ENCODE data around the gene MYLK3. TPM values are rescaled to one million over a fixed set of nuclear protein-coding genes. Genes with fewer than 3 reads are reported as not detected.

MYLK3 gene
- total and polyA plus RNA-seq, 2 of the 4 experiments (the other 2 are of a cell fraction), result under 0.01 to 0.03 TPM

DNA sequence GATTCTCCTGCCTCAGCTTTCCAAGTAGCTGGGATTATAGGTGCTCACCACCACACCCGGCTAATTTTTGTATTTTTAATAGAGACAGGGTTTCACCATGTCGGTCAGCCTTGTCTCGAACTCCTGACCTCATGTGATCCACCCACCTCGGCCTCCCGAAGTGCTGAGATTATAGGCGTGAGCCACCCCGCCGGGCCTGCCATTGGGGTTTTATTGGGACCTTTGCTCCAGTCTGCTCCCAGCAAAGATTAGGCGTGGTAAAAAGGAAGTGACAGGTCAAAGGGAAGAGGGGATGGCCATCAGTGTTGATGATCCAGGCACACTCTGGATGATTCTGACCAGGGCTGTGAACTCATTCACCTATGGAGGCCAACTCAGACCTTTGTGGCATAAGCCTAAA lies 20.5 kb downstream of the MYLK3 start:
- no TSS peak for BruUV-seq (replicated peaks)
- in situ Hi-C loops (cut with MboI; ENCODE audit: low sequenced_read_pairs), result no loop called here

More for the DNA sequence above, 20.5 kb downstream of the MYLK3 start:
- DNase-seq (no peak), ATAC-seq (ENCODE audit: low read depth) (no peak)
- no peaks in the 10 kb centered on the region for H3K36me3 ChIP-seq (ENCODE audit: control insufficient read depth, insufficient read depth, low read length)
- no peak overlapping the region for H3K23ac ChIP-seq (ENCODE audit: low read depth, low read length)
- CTCF ChIA-PET, result no interaction called here
- no peak overlapping the region for H3K4me3 ChIP-seq (ENCODE audit: insufficient read depth, low read depth, low read length)
- no peak overlapping the region for H2AK9ac ChIP-seq (replicated peaks; ENCODE audit: low read depth, low read length, poor library complexity)
- no peak overlapping the region for H3K56ac ChIP-seq (ENCODE audit: extremely low read depth, insufficient read depth, low read length)
- TF ChIP-seq BHLHE40 (IDR thresholded peaks at IDR 0.05; ENCODE audit: low read depth, low read length) (no peak), MAFK (IDR thresholded peaks at IDR 0.05; ENCODE audit: low read depth, low read length) (no peak), ELK1 (IDR thresholded peaks at IDR 0.05; ENCODE audit: borderline replicate concordance, low read depth, low read length) (no peak), NFE2L2 (IDR thresholded peaks at IDR 0.05; ENCODE audit: low read depth, low read length) (no peak), CEBPB (IDR thresholded peaks at IDR 0.05; ENCODE audit: low read depth, low read length) (no peak), FOS (IDR thresholded peaks at IDR 0.05; ENCODE audit: low read depth, low read length) (no peak)
- H3K4me2 ChIP-seq (ENCODE audit: low read depth, low read length), result no peak overlapping the region
- H3K79me1 ChIP-seq (ENCODE audit: low read depth in 1 of 2, low read length in 2 of 2), result no peaks in the 10 kb centered on the region
- intact Hi-C loops (cut with micrococcal nuclease), result no loop called here
- H3K4ac ChIP-seq (ENCODE audit: low read depth, low read length), result no peak overlapping the region
- H2BK120ac ChIP-seq (ENCODE audit: low read depth, low read length), result no peak overlapping the region
- WGBS, 2 experiments (ENCODE audit: extremely low coverage in 2 of 2, insufficient read length in 1 of 2), result 87% methylated on average over 6 of the region's 9 CpGs; no CpG with 5 or more reads in 1 of the 2 experiments
- H4K5ac ChIP-seq (ENCODE audit: low read depth, low read length), result no peak overlapping the region
- H3K9me3 ChIP-seq (ENCODE audit: control insufficient read depth, insufficient read depth, low read length), result no peaks in the 10 kb centered on the region
- no peak overlapping the region for H2BK5ac ChIP-seq (ENCODE audit: low read depth, low read length, poor library complexity, severe bottlenecking)
- no peak overlapping the region for H2AFZ ChIP-seq (replicated peaks; ENCODE audit: low read length, poor library complexity)
- H4K8ac ChIP-seq (ENCODE audit: low read depth in 2 of 2, low read length in 2 of 2), result no peak overlapping the region
- no peak overlapping the region for H4K91ac ChIP-seq (ENCODE audit: insufficient read depth, low read depth, low read length)
- no peak overlapping the region for H3K27ac ChIP-seq (ENCODE audit: insufficient read depth, low read length)
- POLR2A ChIA-PET (ENCODE audit: unreplicated experiment), result no interaction called here
- H2BK15ac ChIP-seq (ENCODE audit: low read depth, low read length), result no peak overlapping the region
- H3K14ac ChIP-seq (replicated peaks; ENCODE audit: low read depth, low read length), result no peak overlapping the region
- no peak overlapping the region for H3K9ac ChIP-seq (ENCODE audit: low read depth, low read length)
- no peaks in the 10 kb centered on the region; the same call in 1 of the 2 replicates for H3K9me1 ChIP-seq (ENCODE audit: insufficient read depth, low read length)
- H3K27me3 ChIP-seq (ENCODE audit: control insufficient read depth, insufficient read depth, low read length), result no peaks in the 10 kb centered on the region
- dilution Hi-C loops (cut with HindIII; ENCODE audit: low sequenced_read_pairs, unreplicated experiment), result no loop called here
- H3K4me1 ChIP-seq (ENCODE audit: control insufficient read depth, insufficient read depth, low read length), result peaks cover 2% of the 10 kb centered on the region; the same call in 1 of the 2 replicates
- no peak overlapping the region for H3K18ac ChIP-seq (ENCODE audit: low read depth, low read length)
- no peaks in the 10 kb centered on the region; the same call in 1 of the 2 replicates for H4K20me1 ChIP-seq (ENCODE audit: insufficient read depth, low read length)
- no peak overlapping the region for H2AK5ac ChIP-seq (ENCODE audit: low read depth, low read length)
- no peak overlapping the region for H2BK20ac ChIP-seq (ENCODE audit: low read depth, low read length)
